Measurements from ENCODE around the gene ST6GALNAC3.
"Not testable (repeated sequence)": the region's sequence is repeated elsewhere in the genome, so short reads cannot be mapped to it uniquely, and the experiment has no call there.

ST6GALNAC3 gene

DNA sequence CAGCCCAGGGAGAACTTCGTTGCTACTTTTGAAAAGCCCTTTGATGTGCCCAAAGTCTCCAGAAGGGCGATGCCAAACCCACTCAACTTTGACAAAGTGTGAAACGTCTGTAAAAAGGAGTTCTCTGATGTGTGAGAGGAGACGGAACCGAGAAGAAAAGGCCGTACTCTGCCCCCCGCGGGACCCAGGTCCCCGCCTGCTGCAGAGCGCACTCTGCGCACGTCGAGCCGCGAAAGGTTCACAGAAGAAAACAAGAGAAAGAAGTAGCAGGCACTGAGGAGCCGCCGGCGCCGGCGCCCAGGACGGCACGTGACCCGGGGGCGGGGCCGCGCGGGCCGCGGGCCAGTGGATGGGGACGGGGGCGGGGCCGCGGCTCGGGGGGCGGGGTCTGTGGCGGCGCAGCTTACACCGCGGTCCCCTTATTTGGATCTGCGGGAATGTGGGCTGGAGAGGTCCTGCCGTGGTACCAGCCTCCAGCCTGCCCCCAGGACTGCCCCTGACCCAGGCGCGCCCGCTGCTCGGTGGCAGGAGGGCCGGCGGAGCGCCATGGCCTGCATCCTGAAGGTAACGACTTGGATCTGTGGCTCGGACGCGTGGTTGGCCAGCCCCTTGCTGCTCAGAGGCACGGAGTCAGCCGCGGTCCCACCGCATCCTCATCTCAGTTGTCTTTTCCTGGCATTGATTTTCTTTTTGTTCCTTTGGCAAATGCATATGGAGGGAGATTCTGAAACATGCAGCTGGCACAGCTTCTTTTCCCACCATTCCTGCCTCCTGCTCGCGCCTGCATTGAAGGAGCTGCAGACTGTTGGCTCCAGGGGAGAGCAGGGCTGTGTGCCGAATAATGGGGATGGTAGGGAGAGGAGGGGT is at the start of gene ST6GALNAC3:
TSS of gene ST6GALNAC3 (plus strand) at position 426 of the 867 bp plus-strand sequence.
- peak; percentile 49 to 74 (median 58) for DNase-seq (ENCODE audit: low read depth in 3 of 3)

DNA sequence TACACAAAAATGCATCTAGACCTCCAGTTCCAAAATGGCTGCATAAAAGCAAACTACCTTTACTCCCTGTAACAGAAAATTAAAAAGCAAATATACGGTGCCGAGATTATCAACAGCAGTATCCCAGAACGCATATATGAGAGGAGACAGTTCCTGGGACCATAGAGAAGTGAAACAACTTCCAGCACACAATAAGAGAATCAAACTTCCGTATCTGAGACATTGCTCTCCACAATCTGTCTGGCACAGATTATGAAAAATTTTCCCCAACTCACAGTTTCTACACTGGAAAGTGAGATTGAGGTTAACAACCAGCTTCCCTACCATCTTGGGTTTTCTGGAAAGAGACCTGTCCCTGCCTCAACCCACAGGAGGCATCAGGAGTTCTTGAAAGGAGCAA is 47.2 kb upstream of the ST6GALNAC3 start:
- DNase-seq (ENCODE audit: low read depth in 3 of 3), result no peak

GRCh38 chr1:76029331-76029730 is 45.2 kb upstream of the ST6GALNAC3 start:
- no peak for DNase-seq (ENCODE audit: low read depth in 3 of 3)

- no peak for DNase-seq (ENCODE audit: low read depth in 3 of 3)
Observed at GRCh38 chr1:76031496-76031895, 43.0 kb upstream of the ST6GALNAC3 start.

DNA sequence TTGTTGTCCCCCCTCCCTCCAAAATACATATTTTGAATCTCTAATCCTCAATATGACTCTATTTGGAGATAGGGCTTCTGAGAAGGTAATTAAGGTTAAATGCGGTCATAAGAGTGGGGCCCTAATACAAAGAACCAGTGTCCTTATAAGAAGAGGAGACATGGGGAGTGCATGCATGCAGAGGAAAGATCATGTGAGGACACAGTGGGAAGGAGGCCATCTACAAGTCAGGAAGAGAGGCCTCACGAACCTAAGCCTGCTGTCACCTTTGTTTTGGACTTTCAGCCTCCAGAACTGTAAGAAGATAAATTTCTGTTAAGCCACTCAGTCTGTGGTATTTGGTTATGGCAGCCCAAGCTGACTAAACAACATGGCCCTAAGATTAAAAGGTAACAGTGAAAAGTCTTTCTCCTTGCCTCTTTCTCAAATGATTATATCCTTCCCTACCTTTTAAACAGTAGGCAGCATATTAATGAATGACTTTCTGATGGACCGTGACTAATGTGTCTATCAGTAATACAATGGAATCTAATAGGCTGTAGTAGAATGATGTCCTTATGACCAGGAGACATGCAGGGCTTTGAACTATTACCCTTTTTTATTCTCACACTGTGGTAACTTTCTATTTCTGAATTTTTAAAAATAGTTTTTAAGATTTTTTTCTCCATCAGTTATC is 40.6 kb upstream of the ST6GALNAC3 start:
- DNase-seq (ENCODE audit: low read depth in 3 of 3), result no peak

DNA sequence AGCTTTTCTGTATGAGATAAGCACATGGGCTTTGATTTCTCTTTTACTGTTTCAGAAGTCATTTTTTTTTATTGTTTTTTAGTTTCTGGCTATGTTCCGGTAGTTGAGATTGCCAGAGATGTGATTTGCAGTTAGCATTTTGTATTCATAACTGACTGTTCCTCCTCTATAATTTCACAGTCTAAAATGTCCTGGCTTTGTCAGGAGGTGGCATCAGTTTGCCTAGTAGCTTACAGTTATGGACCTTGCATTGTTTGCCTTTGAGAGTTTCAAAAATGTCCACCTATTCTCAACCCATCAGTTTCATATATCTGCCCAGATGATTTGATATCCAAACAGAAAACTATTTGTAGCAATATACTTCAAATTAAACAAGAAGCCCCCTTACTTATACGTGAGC is 39.5 kb upstream of the ST6GALNAC3 start:
- no peak for DNase-seq (ENCODE audit: low read depth in 3 of 3)

- no peak for DNase-seq (ENCODE audit: low read depth in 3 of 3)
Observed at GRCh38 chr1:76037324-76037723, 37.2 kb upstream of the ST6GALNAC3 start.

DNA sequence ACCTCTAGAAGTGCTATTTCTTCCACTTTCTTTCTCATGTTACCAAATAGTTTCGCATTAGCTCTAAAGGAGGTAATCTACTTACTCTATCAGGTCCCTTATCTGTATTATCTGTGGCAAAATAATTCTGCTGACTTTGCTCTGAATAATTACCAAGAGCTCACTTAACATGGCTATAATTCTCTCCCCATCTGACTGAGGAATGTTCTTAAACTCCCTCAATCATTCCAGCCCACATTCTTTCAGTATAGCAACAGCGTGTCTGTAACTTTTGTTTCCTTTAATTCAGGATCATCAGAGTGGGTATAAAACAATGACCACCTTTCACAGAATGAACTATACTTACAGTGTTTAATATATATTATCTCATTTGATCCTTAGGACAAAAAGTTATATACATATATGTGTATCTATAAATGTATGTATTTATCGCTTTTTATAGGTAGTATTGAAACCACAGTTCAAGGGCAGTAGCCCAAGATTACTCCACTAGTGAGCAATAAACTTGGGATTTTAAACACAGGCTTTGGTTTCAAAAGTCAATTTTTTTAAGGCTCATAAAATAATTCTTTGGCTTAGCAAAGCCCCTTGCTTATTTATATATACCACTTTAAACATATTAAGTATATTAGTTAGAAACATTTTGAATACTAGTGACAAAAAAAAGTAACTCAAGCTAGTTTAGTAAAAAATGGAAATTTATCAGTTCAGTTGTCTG is 36.1 kb upstream of the ST6GALNAC3 start:
- no peak for DNase-seq (ENCODE audit: low read depth in 3 of 3)

- DNase-seq (ENCODE audit: low read depth in 3 of 3), result no peak
Observed at GRCh38 chr1:76046149-76046548, 28.4 kb upstream of the ST6GALNAC3 start.

DNA sequence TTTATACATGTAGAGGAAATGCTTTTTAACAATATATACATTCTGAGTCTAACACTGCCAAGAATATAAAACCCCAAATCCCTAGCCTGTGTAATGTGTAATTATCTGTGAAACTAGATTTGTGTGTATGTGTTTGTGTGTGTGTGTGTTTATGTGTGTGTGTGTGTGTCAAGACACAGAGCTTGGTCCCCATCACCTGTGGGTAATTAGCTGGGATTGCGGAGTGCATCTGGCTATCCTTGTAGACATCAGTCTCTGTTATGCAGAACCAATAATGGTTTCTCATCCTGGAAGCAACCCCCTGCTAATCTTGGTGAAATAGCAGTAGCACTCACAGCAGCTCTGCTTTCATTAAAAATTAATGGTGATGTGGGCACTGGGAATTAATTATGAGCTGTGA is 26.3 kb upstream of the ST6GALNAC3 start:
- DNase-seq (ENCODE audit: low read depth in 3 of 3), result no peak

DNA sequence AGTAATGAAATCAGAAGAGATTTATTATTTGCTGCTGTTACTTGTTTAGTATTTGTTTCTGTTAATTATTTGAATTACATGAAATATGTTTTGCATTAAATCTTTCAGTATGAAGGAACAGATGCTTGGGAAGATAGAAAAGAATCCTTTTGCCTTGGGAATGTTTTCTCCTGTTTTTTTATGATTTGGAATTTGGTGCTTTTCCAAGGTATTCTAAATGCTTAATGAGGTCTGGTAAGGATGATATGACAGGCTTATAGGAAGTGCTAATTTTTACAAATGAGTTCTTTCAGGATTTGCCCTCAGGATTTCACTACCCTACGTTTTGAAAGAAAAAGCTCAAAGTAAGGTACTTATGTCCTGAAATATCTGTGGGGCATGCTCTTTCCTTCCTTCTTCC is 25.6 kb upstream of the ST6GALNAC3 start:
- no peak for DNase-seq (ENCODE audit: low read depth in 3 of 3)

- DNase-seq (ENCODE audit: low read depth in 3 of 3), result no peak
Observed at GRCh38 chr1:76049498-76049897, 25.0 kb upstream of the ST6GALNAC3 start.

DNA sequence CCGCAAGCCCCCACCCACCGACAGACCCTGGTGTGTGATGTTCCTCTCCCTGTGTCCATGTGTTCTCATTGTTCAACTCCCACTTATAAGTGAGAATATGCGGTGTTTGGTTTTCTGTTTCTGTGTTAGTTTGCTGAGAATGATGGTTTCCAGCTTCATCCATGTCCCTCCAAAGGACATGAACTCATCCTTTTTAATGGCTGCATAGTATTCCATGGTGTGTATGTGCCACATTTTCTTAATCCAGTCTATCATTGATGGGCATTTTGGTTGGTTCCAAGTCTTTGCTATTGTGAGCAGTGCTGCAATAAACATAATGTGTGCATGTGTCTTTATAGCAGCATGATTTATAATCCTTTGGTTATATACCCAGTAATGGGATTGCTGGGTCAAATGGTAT is 24.5 kb upstream of the ST6GALNAC3 start:
- not testable (repeated sequence) for DNase-seq (ENCODE audit: low read depth in 3 of 3)

GRCh38 chr1:76053021-76053420 is 21.5 kb upstream of the ST6GALNAC3 start:
- DNase-seq (ENCODE audit: low read depth in 3 of 3), result no peak

- no peak for DNase-seq (ENCODE audit: low read depth in 3 of 3)
Observed at GRCh38 chr1:76054359-76054758, 20.2 kb upstream of the ST6GALNAC3 start.

DNA sequence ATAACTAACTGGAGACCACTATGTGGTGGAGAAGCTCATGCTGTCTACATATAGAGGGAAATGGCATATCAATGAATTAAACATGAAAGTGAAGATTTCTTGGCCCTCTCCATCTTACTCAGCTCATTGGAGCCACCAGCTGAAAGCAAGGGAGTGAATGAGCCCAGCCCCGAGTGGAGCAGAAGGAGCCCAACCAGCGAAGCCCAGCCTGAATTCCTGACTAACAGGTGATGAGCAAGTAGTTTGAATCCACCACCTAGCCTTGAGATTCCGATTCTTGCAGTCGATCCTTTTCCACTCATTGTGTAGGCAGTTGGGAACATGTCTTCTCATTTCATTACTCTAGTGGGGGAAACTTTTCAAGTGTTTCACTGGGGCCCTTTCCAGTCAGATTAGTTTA is 18.6 kb upstream of the ST6GALNAC3 start:
- DNase-seq (ENCODE audit: low read depth in 3 of 3), result no peak

DNA sequence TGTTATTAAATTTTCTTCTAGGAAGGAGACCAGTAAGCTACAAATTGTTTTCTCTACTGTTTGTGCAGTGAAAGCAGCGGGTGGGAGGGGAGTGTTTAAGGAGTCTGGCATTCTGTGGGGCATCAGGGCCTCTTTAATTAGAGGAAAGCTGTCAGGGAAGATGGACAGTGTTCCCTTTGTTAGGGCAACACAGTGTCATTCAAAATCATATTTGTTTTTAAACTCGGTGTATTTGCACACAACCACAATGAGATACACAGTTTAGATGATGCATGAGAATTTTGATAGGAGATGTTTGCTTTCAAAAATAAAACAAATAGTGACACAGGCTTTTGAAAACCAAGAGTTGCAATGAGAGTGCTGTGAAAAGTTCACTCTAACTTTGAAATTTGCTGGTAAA is 15.1 kb upstream of the ST6GALNAC3 start:
- DNase-seq (ENCODE audit: low read depth in 3 of 3), result no peak

DNA sequence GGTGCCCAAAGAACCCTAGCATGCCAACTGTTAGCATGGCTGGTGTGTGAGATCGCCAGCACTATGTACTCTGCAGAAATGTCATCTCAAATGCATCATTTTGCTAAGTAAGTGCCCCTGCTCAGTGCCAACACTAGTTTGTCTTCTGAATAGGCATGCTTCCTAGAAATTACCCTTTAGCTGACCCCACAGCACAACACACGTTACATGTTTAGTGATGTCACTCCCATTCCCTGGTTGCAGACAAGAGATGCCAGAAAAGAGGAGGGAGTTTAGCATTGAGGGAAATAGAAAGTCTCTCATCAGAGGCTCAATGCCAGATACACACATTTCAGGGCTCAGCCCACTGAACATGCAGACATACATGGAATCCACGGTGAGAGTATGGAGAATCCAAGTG is 9.3 kb upstream of the ST6GALNAC3 start:
- no peak for DNase-seq (ENCODE audit: low read depth in 3 of 3)

DNA sequence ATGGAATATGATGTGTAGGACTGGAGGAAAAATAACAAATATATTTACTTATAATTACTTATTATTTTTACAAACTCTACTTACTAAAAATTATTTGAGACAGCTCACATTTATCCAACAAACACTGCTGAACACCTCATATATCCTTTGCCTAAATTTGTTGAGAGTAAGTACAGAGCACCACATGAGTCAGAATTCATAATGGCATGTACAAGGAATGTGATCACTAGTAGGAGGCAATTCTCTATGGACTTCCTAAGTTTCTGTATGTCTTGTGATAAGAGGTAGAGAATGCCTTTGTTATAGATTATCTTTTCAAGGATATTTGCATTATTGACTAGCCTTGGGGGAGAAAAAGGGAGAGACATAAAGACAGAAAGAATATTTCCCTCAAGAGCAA is 8.2 kb upstream of the ST6GALNAC3 start:
- DNase-seq (ENCODE audit: low read depth in 3 of 3), result no peak

DNA sequence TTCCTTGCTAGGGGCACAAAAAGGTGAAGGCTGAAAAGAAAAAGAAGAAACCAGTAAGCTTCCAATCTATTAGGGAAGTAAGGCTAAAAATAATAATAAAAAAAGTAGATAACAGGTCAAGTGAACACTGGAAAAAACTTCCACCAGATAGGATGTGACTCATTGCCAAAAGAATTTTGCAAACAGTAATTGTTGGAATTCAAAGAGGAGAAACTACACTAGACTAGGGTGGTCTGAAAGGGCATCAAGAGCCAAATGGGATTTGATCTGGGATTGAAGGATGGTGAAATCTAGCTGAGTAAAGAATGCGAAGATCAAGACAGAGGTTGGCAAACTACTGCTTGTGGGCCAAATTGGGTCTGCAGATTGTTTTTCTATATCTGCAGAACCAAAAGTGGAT is 6.0 kb upstream of the ST6GALNAC3 start:
- DNase-seq (ENCODE audit: low read depth in 3 of 3), result no peak

DNA sequence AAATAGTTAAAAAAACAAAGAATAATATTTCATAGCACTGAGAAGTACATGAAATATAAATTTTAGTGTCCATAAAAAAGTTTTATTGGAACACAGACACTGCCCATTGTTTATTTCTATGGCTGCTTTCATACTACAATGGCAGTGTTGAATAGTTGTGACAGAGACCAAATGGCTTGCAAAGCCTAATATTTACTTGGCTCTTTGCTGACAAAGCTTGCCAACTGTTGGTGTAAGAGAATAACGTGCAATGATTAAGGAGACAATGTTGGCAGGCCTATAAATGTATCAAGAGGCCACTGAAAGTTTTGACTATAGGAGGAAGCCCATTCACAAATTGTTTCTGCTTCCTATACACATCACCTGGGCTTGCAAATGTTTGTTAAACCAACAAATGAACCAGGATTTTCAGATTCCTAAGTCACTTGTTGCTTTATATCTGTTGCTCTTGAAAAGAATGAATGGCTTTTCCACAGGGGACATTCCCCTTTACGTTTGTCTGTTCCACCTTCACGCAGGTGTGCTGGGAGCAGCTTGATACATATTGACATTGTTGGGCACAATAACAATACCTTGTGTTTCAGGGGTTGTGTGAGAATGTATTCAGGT is 5.5 kb upstream of the ST6GALNAC3 start:
- DNase-seq (ENCODE audit: low read depth in 3 of 3), result no peak

GRCh38 chr1:76070538-76070937 is 4.0 kb upstream of the ST6GALNAC3 start:
- DNase-seq (ENCODE audit: low read depth in 3 of 3), result no peak
